Psoas muscle (tissue), 8 donors: ENCODE results near the gene FAM120C. TPM values are rescaled to one million over a fixed set of nuclear protein-coding genes. Genes with fewer than 3 reads are reported as not detected.

Experiments
- ATAC-seq, 4 donors: fragments of 200-7000 bp; cut with Tn5 transposase; one replicate each; pipeline ENCODE4 v1.9.1; 2020; ENCODE audit warnings: moderate library complexity in 3 of 4, mild to moderate bottlenecking in 2 of 4
- DNase-seq, 2 donors: peaks; one replicate each; pipeline ENCODE4 v3.0.0-alpha.2; 2020
- H3K27ac ChIP-seq: fragments of 200-600 bp; one replicate; pipeline ENCODE4 v1.8.0; 2022
- H3K27me3 ChIP-seq, 3 donors: fragments of 200-600 bp in 1 of 3; one replicate each; pipeline versions ENCODE4 v1.6.1 to v1.8.0; 2013 to 2022; ENCODE audit warnings: low read length in 2 of 3, mild to moderate bottlenecking in 2 of 3, moderate library complexity in 1 of 3; ENCODE audit not compliant: insufficient read depth in 3 of 3
- H3K36me3 ChIP-seq, 2 donors: fragments of 200-600 bp in 1 of 2; one replicate each; pipeline versions ENCODE4 v1.6.1 to v1.8.0; 2013 to 2022; ENCODE audit warnings: low read depth in 1 of 2, mild to moderate bottlenecking in 1 of 2, moderate library complexity in 1 of 2; ENCODE audit not compliant: insufficient read depth in 1 of 2
- H3K4me1 ChIP-seq: fragments of 200-600 bp; one replicate; pipeline ENCODE4 v1.8.0; 2022
- H3K4me3 ChIP-seq: fragments of 200-600 bp; one replicate; pipeline ENCODE4 v1.8.0; 2022; ENCODE audit warnings: mild to moderate bottlenecking
- H3K9me3 ChIP-seq: fragments of 200-600 bp; one replicate; pipeline ENCODE4 v1.8.0; 2022
- WGBS, 3 donors: extraction: QIAGEN DNeasy Blood & Tissue Kit; methylation state at CpG; one replicate each; pipeline versions ENCODE4 v1.1.6 to v1.1.7; 2013; 5-methylcytosine and 5-hydroxymethylcytosine counted together
- intact Hi-C, 2 donors: fragments of 100-400 bp; cut with DNase I; formaldehyde crosslinking; loops; one replicate each; pipeline versions ENCODE4 v1.11.0 to v1.14.2; 2022
- polyA plus RNA-seq, 3 donors: library from polyadenylated mRNA; stranded (reverse); fragments of 200-250 nt; gene quantifications; one replicate each; pipeline ENCODE4 v1.2.3, GENCODE V29; 2013
- total RNA-seq, 4 donors: library from RNA; stranded (reverse); fragmentation: NEBNext Ultra II Directional in 2 of 4; extraction: Animal tissue kit (Norgen Biotek cat#: 25700) in 2 of 4; gene quantifications; one replicate each; pipeline versions ENCODE4 v1.2.1 to v1.2.4, GENCODE V29; 2021 to 2023
- TF ChIP-seq, protein P1 (sequence below): fragments of 200-600 bp; IDR thresholded peaks from one replicate; pipeline ENCODE4 v1.8.0; 2022; ENCODE audit warnings: antibody characterized with exemption
- donor health status: healthy with polysubstance abuse.
- donor health status: DM: no; HTN: no; CAD: no; lungs with moderate emphysema.
- donor health status: Bipolar disorder and iron deficiency.
- donor health status: healthy.
- donor health status: DM: yes; HTN: yes; CAD: no.
- donor health status: DM: no; HTN: no; CAD: no.
- donor health status: DM: no; HTN: no; CAD: no.
- donor health status: DM: yes; HTN: yes; CAD: no.

Gene FAM120C
- total and polyA plus RNA-seq, 7 donors: 4.9 to 13.0 (median 6.9) TPM

DNA sequence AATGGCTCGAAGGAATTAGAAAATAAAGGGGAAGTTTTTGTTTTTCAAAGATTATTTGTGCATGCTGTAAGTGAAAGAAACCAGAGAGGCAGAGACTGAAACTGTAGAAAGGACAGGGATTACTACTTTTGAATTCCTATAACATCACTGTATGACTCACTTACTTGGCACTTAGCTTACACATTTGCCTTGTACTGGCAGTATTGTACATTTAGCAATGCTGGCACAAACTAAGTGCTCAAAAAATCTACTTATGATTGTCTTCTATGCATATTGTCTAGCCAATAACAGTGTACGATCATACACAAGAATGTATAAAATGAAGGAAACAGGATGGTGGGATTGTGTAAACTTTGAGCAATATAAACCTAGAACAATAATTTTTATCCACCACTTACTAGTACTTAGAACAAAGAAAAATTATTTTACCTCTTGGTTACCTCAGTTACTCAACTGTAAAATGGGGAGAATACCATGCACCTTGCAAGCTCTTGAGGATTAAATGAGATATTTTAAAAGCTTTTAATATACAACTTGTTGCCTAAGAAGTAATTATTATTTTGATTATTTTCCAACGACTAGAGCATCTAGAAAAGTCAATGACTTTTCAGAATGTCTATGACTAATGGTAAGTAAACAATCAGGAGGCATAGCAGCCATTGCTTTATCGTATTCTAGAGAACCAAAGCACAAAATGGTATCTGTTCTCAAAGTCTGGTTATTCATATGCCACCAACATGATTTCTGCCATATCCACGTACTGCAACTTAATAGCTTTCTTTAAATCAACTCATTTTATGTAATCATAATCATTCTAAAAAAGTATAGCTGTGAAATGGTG lies 4.7 kb downstream of the FAM120C start:
- no peak for DNase-seq
- intact Hi-C loops: no loop called here
- no peak overlapping the region for H3K27ac ChIP-seq
- TF ChIP-seq, protein P1, sequence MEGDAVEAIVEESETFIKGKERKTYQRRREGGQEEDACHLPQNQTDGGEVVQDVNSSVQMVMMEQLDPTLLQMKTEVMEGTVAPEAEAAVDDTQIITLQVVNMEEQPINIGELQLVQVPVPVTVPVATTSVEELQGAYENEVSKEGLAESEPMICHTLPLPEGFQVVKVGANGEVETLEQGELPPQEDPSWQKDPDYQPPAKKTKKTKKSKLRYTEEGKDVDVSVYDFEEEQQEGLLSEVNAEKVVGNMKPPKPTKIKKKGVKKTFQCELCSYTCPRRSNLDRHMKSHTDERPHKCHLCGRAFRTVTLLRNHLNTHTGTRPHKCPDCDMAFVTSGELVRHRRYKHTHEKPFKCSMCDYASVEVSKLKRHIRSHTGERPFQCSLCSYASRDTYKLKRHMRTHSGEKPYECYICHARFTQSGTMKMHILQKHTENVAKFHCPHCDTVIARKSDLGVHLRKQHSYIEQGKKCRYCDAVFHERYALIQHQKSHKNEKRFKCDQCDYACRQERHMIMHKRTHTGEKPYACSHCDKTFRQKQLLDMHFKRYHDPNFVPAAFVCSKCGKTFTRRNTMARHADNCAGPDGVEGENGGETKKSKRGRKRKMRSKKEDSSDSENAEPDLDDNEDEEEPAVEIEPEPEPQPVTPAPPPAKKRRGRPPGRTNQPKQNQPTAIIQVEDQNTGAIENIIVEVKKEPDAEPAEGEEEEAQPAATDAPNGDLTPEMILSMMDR: no peak
- H3K27me3 ChIP-seq: peaks cover 0 to 3% (median 0%) of the 10 kb centered on the region in 3 donors
- 57 to 75% (median 73%) methylated on average over 5 of the region's 5 CpGs for WGBS, 3 donors
- H3K9me3 ChIP-seq: no peaks in the 10 kb centered on the region
- no peak for ATAC-seq
- H3K4me3 ChIP-seq: no peak overlapping the region
- H3K4me1 ChIP-seq: peaks cover 15% of the 10 kb centered on the region
- H3K36me3 ChIP-seq: peaks cover 0 to 4% of the 10 kb centered on the region in 2 donors

DNA sequence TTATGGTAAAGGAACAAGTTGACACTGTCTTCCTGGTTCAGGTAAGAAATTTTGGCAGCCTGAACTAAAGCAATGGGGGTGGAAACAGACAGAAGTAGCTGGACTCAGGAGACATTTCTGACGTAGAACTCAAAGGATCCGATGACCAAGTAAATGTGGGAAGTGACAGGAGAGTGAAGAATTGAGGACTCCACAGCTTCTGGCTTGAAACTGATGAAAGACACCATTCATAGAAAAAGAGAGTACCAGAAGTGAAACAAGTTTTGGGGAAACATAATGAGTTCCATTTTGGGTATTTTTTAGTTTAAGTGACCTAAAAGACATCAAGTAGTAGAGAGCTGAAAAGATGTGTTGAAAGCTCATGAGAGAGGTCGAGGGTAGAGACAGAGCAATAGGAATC lies 5.7 kb downstream of the FAM120C start:
- no peak for ATAC-seq
- peaks cover 0 to 4% of the 10 kb centered on the region in 2 donors for H3K36me3 ChIP-seq
- H3K9me3 ChIP-seq: no peaks in the 10 kb centered on the region
- H3K4me1 ChIP-seq: peaks cover 15% of the 10 kb centered on the region
- no peak overlapping the region for H3K4me3 ChIP-seq
- no peak for DNase-seq
- 54 to 79% (median 62%) methylated on average over 3 of the region's 3 CpGs for WGBS, 3 donors
- peaks cover 0 to 7% (median 0%) of the 10 kb centered on the region in 3 donors for H3K27me3 ChIP-seq
- TF ChIP-seq, protein P1: no peak
- no peak overlapping the region for H3K27ac ChIP-seq
- intact Hi-C loops: no loop called here

DNA sequence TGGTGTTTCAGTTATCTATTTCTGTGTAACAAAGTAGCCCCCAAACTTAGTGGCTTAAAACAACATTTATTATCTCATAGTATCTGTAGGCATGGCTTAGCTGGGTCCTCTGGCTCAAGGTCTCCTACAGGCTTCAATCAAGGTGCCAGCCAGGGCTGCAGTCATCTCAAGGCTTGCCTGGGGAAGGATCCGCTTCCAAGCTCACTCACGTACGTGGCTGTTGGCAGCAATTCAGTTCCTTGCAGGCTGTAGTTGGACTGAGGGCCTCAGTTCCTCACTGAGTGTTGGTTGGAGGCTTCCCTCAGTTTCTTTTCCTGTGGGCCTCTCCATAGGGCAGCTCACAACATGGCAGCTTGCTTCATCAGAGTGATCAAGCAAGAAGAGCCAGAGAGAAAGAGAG lies 9.3 kb downstream of the FAM120C start:
- ATAC-seq (no peak), DNase-seq (no peak)
- intact Hi-C loops: no loop called here
- Histone ChIP-seq H3K27ac (no peak overlapping the region), H3K4me3 (no peak overlapping the region), H3K27me3 (peaks cover 0 to 7% (median 0%) of the 10 kb centered on the region in 3 donors), H3K4me1 (peaks cover 9% of the 10 kb centered on the region), H3K9me3 (no peaks in the 10 kb centered on the region), H3K36me3 (peaks cover 0 to 4% of the 10 kb centered on the region in 2 donors)
- WGBS, 3 donors: 47 to 68% (median 59%) methylated on average over 3 of the region's 3 CpGs
- TF ChIP-seq, protein P1: no peak

DNA sequence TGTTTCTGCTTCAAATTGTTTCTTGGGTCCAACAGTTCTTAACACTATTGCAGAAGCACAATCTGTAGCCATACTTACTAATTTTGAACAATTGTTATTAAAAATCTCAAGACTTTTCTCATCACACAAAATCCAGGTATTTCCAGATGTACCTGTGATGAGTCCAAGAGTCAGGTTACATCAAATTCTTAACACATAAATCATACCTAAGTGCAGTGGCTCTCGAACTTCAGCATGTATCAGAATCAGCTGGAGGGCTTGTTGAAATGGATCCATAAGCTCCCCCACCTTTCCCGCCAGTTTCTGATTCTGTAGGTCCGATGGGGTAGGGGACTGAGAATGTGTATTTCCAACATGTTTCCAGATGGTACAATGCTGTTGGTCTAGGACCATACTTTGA lies 10.6 kb downstream of the FAM120C start:
- no peak for DNase-seq
- intact Hi-C loops: no loop called here
- Histone ChIP-seq H3K4me1 (peaks cover 2% of the 10 kb centered on the region), H3K36me3 (peaks cover 0 to 4% of the 10 kb centered on the region in 2 donors), H3K9me3 (no peaks in the 10 kb centered on the region), H3K27ac (no peak overlapping the region), H3K4me3 (no peak overlapping the region), H3K27me3 (peaks cover 0 to 7% (median 0%) of the 10 kb centered on the region in 3 donors)
- ATAC-seq: no peak
- 74 to 94% (median 81%) methylated on average over 3 of the region's 3 CpGs for WGBS, 3 donors
- TF ChIP-seq, protein P1: no peak
